ENCODE measurements around the gene KIAA1958. TPM values are rescaled to one million over a fixed set of nuclear protein-coding genes. Genes with fewer than 3 reads are reported as not detected.
A peak's percentile ranks its signal among the peaks of the same experiment; 100 is the strongest.

The KIAA1958 gene
- total RNA-seq, 1 donor from 2014 or later: 14.2 TPM

- Histone ChIP-seq H3K4me1 (no peaks in the 10 kb centered on the region), H3K27me3 (no peaks in the 10 kb centered on the region), H3K36me3 (peaks cover 21% of the 10 kb centered on the region), H3K4me3 (no peak overlapping the region), H3K9me3 (no peaks in the 10 kb centered on the region), H3K27ac (no peak overlapping the region)
- intact Hi-C loops (cut with DNase I): no loop called here
- ATAC-seq (no peak), DNase-seq (no peak)
- TF ChIP-seq CTCF (IDR thresholded peaks at IDR 0.05): no peak
Observed at GRCh38 chr9:112699230-112699629, 212.6 kb downstream of the KIAA1958 start.

- TF ChIP-seq CTCF (IDR thresholded peaks at IDR 0.05): no peak
- Histone ChIP-seq H3K4me3 (no peak overlapping the region), H3K4me1 (no peaks in the 10 kb centered on the region), H3K27ac (no peak overlapping the region), H3K36me3 (peaks cover 20% of the 10 kb centered on the region), H3K27me3 (no peaks in the 10 kb centered on the region), H3K9me3 (no peaks in the 10 kb centered on the region)
- DNase-seq: no peak
- intact Hi-C loops (cut with DNase I): no loop called here
- no peak for ATAC-seq
Observed at GRCh38 chr9:112700085-112700484, 213.5 kb downstream of the KIAA1958 start.

GRCh38 chr9:112703304-112703703 is 216.7 kb downstream of the KIAA1958 start:
- no peak overlapping the region for H3K27ac ChIP-seq
- DNase-seq: no peak
- intact Hi-C loops (cut with DNase I): no loop called here
- H3K9me3 ChIP-seq: no peaks in the 10 kb centered on the region
- peaks cover 15% of the 10 kb centered on the region for H3K36me3 ChIP-seq
- H3K27me3 ChIP-seq: no peaks in the 10 kb centered on the region
- no peak for TF ChIP-seq CTCF (IDR thresholded peaks at IDR 0.05)
- H3K4me3 ChIP-seq: no peak overlapping the region
- H3K4me1 ChIP-seq: no peaks in the 10 kb centered on the region
- no peak for ATAC-seq

- Histone ChIP-seq H3K4me3 (no peak overlapping the region), H3K9me3 (no peaks in the 10 kb centered on the region), H3K27ac (no peak overlapping the region), H3K4me1 (no peaks in the 10 kb centered on the region), H3K36me3 (peaks cover 6% of the 10 kb centered on the region), H3K27me3 (no peaks in the 10 kb centered on the region)
- intact Hi-C loops (cut with DNase I): no loop called here
- TF ChIP-seq CTCF (IDR thresholded peaks at IDR 0.05): peak; percentile 42
- ATAC-seq (peak; percentile 81), DNase-seq (no peak)
Observed at GRCh38 chr9:112705768-112706427, 219.3 kb downstream of the KIAA1958 start.

GRCh38 chr9:112711050-112711689 is 224.5 kb downstream of the KIAA1958 start:
- peak; percentile 47 for TF ChIP-seq CTCF (IDR thresholded peaks at IDR 0.05)
- DNase-seq (no peak), ATAC-seq (peak; percentile 26)
- Histone ChIP-seq H3K36me3 (peaks cover 3% of the 10 kb centered on the region), H3K4me1 (no peaks in the 10 kb centered on the region), H3K27me3 (no peaks in the 10 kb centered on the region), H3K9me3 (no peaks in the 10 kb centered on the region), H3K27ac (no peak overlapping the region), H3K4me3 (no peak overlapping the region)
- intact Hi-C loops (cut with DNase I): no loop called here
